ENCODE measurements around the gene LSM7. TPM values are rescaled to one million over a fixed set of nuclear protein-coding genes. Genes with fewer than 3 reads are reported as not detected.
A peak's percentile ranks its signal among the peaks of the same experiment; 100 is the strongest.

LSM7 gene
- polyA plus RNA-seq, 1 donor from 2014 or later, result 550 TPM

- Histone ChIP-seq H3K27me3 (ENCODE audit: insufficient read depth, low read depth, low read length) (no peaks in the 10 kb centered on the region), H3K4me3 (ENCODE audit: low read length) (no peak overlapping the region), H3K79me2 (replicated peaks; ENCODE audit: insufficient read depth, low read length) (no peaks in the 10 kb centered on the region), H4K20me1 (ENCODE audit: insufficient read depth) (no peaks in the 10 kb centered on the region), H3K9ac (ENCODE audit: low read length) (no peak overlapping the region), H3F3A (ENCODE audit: insufficient read depth, low read length, poor library complexity, severe bottlenecking) (no peaks in the 10 kb centered on the region), H3K36me3 (ENCODE audit: insufficient read depth, low read length) (no peaks in the 10 kb centered on the region), H2AFZ (ENCODE audit: low read depth, low read length) (no peak overlapping the region), H3K27ac (ENCODE audit: low read length) (no peak overlapping the region), H3K9me3 (ENCODE audit: low read length) (no peaks in the 10 kb centered on the region), H3K4me2 (ENCODE audit: low read length) (no peak overlapping the region), H3K9me2 (ENCODE audit: insufficient read depth, low read length) (no peaks in the 10 kb centered on the region)
- TF ChIP-seq MXI1 (conservative IDR thresholded peaks at IDR 0.05; ENCODE audit: poor library complexity, severe bottlenecking) (no peak), TAF1 (IDR thresholded peaks at IDR 0.05; ENCODE audit: low read depth) (no peak), RAD21 (conservative IDR thresholded peaks at IDR 0.05) (no peak), POLR2AphosphoS5 (IDR thresholded peaks at IDR 0.05) (no peak), CTCF (IDR thresholded peaks at IDR 0.05; ENCODE audit: poor library complexity, severe bottlenecking) (no peak), EP300 (conservative IDR thresholded peaks at IDR 0.05; ENCODE audit: poor library complexity, severe bottlenecking) (no peak)
Observed at GRCh38 chr19:2315121-2315817, 13.1 kb downstream of the LSM7 start.

- Histone ChIP-seq H3K27me3 (ENCODE audit: insufficient read depth, low read depth, low read length) (peaks cover 4% of the 10 kb centered on the region), H3K4me3 (ENCODE audit: low read length) (peak overlapping the region; percentile 18), H3K9me3 (ENCODE audit: low read length) (no peaks in the 10 kb centered on the region), H4K20me1 (ENCODE audit: insufficient read depth) (no peaks in the 10 kb centered on the region), H3K79me2 (replicated peaks; ENCODE audit: insufficient read depth, low read length) (no peaks in the 10 kb centered on the region), H3K4me2 (ENCODE audit: low read length) (no peak overlapping the region), H3K9ac (ENCODE audit: low read length) (no peak overlapping the region), H3K27ac (ENCODE audit: low read length) (no peak overlapping the region), H2AFZ (ENCODE audit: low read depth, low read length) (no peak overlapping the region), H3K9me2 (ENCODE audit: insufficient read depth, low read length) (no peaks in the 10 kb centered on the region), H3F3A (ENCODE audit: insufficient read depth, low read length, poor library complexity, severe bottlenecking) (no peaks in the 10 kb centered on the region), H3K36me3 (ENCODE audit: insufficient read depth, low read length) (no peaks in the 10 kb centered on the region)
- TF ChIP-seq EZH2 (IDR thresholded peaks at IDR 0.05; ENCODE audit: borderline replicate concordance, insufficient read depth, low read length, poor library complexity, severe bottlenecking), result no peak
- no peak for TF ChIP-seq SMC3 (conservative IDR thresholded peaks at IDR 0.05; ENCODE audit: poor library complexity)
- no peak for TF ChIP-seq TAF1 (IDR thresholded peaks at IDR 0.05; ENCODE audit: low read depth)
- TF ChIP-seq POLR2AphosphoS5 (IDR thresholded peaks at IDR 0.05), result no peak
- no peak for TF ChIP-seq CTCF (IDR thresholded peaks at IDR 0.05; ENCODE audit: poor library complexity, severe bottlenecking)
- TF ChIP-seq RAD21 (conservative IDR thresholded peaks at IDR 0.05), result no peak
- TF ChIP-seq REST (IDR thresholded peaks at IDR 0.05; ENCODE audit: borderline replicate concordance), result no peak
- TF ChIP-seq MXI1 (conservative IDR thresholded peaks at IDR 0.05; ENCODE audit: poor library complexity, severe bottlenecking), result no peak
- no peak for TF ChIP-seq EP300 (conservative IDR thresholded peaks at IDR 0.05; ENCODE audit: poor library complexity, severe bottlenecking)
Observed at GRCh38 chr19:2312820-2313501, 15.4 kb downstream of the LSM7 start.

Data from neural cell (in vitro differentiated cells).